Measurements from ENCODE around the gene MTHFSD.

The MTHFSD gene

GRCh38 chr16:86492267-86492960 is 62.6 kb downstream of the MTHFSD start:
- no peak for TF ChIP-seq TAF1 (IDR thresholded peaks at IDR 0.05; ENCODE audit: low read depth)
- TF ChIP-seq YY1 (IDR thresholded peaks at IDR 0.05; ENCODE audit: low read depth), result no peak
- no peak for TF ChIP-seq MAX (IDR thresholded peaks at IDR 0.05)
- TF ChIP-seq REST (IDR thresholded peaks at IDR 0.05; ENCODE audit: low read depth), result no peak
- no peak for TF ChIP-seq TCF12 (IDR thresholded peaks at IDR 0.05; ENCODE audit: low read depth)
- TF ChIP-seq CEBPB (IDR thresholded peaks at IDR 0.05), result no peak
- TF ChIP-seq EGR1 (IDR thresholded peaks at IDR 0.05), result no peak
- no peak for TF ChIP-seq NFIC (IDR thresholded peaks at IDR 0.05)
- TF ChIP-seq CREB1 (IDR thresholded peaks at IDR 0.05; ENCODE audit: low read depth), result no peak
- TF ChIP-seq RAD21 (IDR thresholded peaks at IDR 0.05; ENCODE audit: low read depth), result no peak
- no peak for TF ChIP-seq USF1 (IDR thresholded peaks at IDR 0.05)
- no peak for TF ChIP-seq EP300 (IDR thresholded peaks at IDR 0.05; ENCODE audit: borderline replicate concordance)
- no peak for TF ChIP-seq TEAD4 (IDR thresholded peaks at IDR 0.05)
- TF ChIP-seq ZBTB7A (IDR thresholded peaks at IDR 0.05; ENCODE audit: low read depth), result no peak
- no peak for TF ChIP-seq FOXM1 (IDR thresholded peaks at IDR 0.05; ENCODE audit: borderline replicate concordance, low read depth)

- no peak for TF ChIP-seq EP300 (IDR thresholded peaks at IDR 0.05; ENCODE audit: borderline replicate concordance)
- TF ChIP-seq NFIC (IDR thresholded peaks at IDR 0.05), result no peak
- TF ChIP-seq MAX (IDR thresholded peaks at IDR 0.05), result no peak
- TF ChIP-seq REST (IDR thresholded peaks at IDR 0.05; ENCODE audit: low read depth), result no peak
- TF ChIP-seq FOXM1 (IDR thresholded peaks at IDR 0.05; ENCODE audit: borderline replicate concordance, low read depth), result no peak
- no peak for TF ChIP-seq CREB1 (IDR thresholded peaks at IDR 0.05; ENCODE audit: low read depth)
- no peak for TF ChIP-seq EGR1 (IDR thresholded peaks at IDR 0.05)
- TF ChIP-seq YY1 (IDR thresholded peaks at IDR 0.05; ENCODE audit: low read depth), result no peak
- TF ChIP-seq TAF1 (IDR thresholded peaks at IDR 0.05; ENCODE audit: low read depth), result no peak
- no peak for TF ChIP-seq CEBPB (IDR thresholded peaks at IDR 0.05)
- TF ChIP-seq ZBTB7A (IDR thresholded peaks at IDR 0.05; ENCODE audit: low read depth), result no peak
- no peak for TF ChIP-seq TCF12 (IDR thresholded peaks at IDR 0.05; ENCODE audit: low read depth)
- TF ChIP-seq USF1 (IDR thresholded peaks at IDR 0.05), result no peak
- no peak for TF ChIP-seq TEAD4 (IDR thresholded peaks at IDR 0.05)
- no peak for TF ChIP-seq RAD21 (IDR thresholded peaks at IDR 0.05; ENCODE audit: low read depth)
Observed at GRCh38 chr16:86491640-86492023, 63.4 kb downstream of the MTHFSD start.

GRCh38 chr16:86490859-86491639 is 64.0 kb downstream of the MTHFSD start:
- TF ChIP-seq CEBPB (IDR thresholded peaks at IDR 0.05) (no peak), EP300 (IDR thresholded peaks at IDR 0.05; ENCODE audit: borderline replicate concordance) (no peak), CREB1 (IDR thresholded peaks at IDR 0.05; ENCODE audit: low read depth) (no peak), NFIC (IDR thresholded peaks at IDR 0.05) (no peak), EGR1 (IDR thresholded peaks at IDR 0.05) (no peak), FOXM1 (IDR thresholded peaks at IDR 0.05; ENCODE audit: borderline replicate concordance, low read depth) (no peak), RAD21 (IDR thresholded peaks at IDR 0.05; ENCODE audit: low read depth) (no peak), TCF12 (IDR thresholded peaks at IDR 0.05; ENCODE audit: low read depth) (no peak), TAF1 (IDR thresholded peaks at IDR 0.05; ENCODE audit: low read depth) (no peak), TEAD4 (IDR thresholded peaks at IDR 0.05) (no peak), REST (IDR thresholded peaks at IDR 0.05; ENCODE audit: low read depth) (no peak), ZBTB7A (IDR thresholded peaks at IDR 0.05; ENCODE audit: low read depth) (no peak)

Measured in Ishikawa (cell line).